ENCODE data around the gene USP40. TPM values are rescaled to one million over a fixed set of nuclear protein-coding genes. Genes with fewer than 3 reads are reported as not detected.

Gene USP40
- polyA plus RNA-seq, 3 donors = 4.0 to 13.5 (median 5.1) TPM

DNA sequence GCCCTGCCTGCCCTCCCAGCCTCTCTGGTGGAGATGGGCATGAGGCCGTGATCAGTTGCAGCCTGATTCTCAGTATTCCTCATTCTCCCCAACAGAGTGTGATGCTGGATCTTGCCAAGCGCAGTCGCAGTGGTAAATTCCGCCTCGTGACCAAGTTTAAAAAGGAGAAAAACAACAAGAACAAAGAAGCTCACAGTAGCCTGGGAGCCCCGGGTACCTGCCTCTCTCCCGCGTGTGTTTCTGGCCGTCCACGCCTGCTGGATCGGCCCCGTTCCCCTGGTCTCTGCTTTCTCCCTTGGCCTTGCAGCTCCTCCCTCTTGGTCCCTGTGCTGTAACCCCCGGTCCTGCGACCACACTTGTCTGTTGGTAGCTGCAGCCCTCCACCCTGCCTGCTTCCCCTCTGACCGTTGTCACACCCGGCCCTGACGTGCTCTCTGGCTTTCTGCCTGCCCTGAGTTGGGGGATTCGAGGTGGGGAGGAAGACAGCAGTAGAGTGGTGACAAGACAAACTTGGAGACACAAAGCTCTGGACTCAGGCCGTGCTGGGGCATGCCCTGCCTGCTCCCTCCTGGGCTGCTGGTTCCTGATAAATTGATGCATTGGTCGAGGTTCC is 99.5 kb downstream of the USP40 start:
- H3K4me2 ChIP-seq (replicated peaks; ENCODE audit: extremely low read depth, low read length, poor library complexity, severe bottlenecking) = no peak overlapping the region
- WGBS (ENCODE audit: insufficient coverage) = 97% methylated on average over 18 of the region's 20 CpGs
- TF ChIP-seq, protein P1, sequence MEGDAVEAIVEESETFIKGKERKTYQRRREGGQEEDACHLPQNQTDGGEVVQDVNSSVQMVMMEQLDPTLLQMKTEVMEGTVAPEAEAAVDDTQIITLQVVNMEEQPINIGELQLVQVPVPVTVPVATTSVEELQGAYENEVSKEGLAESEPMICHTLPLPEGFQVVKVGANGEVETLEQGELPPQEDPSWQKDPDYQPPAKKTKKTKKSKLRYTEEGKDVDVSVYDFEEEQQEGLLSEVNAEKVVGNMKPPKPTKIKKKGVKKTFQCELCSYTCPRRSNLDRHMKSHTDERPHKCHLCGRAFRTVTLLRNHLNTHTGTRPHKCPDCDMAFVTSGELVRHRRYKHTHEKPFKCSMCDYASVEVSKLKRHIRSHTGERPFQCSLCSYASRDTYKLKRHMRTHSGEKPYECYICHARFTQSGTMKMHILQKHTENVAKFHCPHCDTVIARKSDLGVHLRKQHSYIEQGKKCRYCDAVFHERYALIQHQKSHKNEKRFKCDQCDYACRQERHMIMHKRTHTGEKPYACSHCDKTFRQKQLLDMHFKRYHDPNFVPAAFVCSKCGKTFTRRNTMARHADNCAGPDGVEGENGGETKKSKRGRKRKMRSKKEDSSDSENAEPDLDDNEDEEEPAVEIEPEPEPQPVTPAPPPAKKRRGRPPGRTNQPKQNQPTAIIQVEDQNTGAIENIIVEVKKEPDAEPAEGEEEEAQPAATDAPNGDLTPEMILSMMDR (IDR thresholded peaks at IDR 0.05) = no peak
- H3K9me3 Mint-ChIP-seq = no peaks in the 10 kb centered on the region
- no peaks in the 10 kb centered on the region for H3K79me2 ChIP-seq (ENCODE audit: insufficient read depth, low read length)
- H4K20me1 ChIP-seq (ENCODE audit: insufficient read depth, low read length) = peaks cover 38% of the 10 kb centered on the region
- H3K9ac ChIP-seq (ENCODE audit: insufficient read depth, low read length, poor library complexity, severe bottlenecking) = no peak overlapping the region
- no peak overlapping the region for H3K27ac ChIP-seq (ENCODE audit: low read depth in 1 of 2, low read length in 2 of 2)
- peak overlapping the region in 5 of 7 donors; percentile 2 to 57 (median 46) for H3K27ac Mint-ChIP-seq
- H3K4me3 Mint-ChIP-seq = no peak overlapping the region
- no peaks in the 10 kb centered on the region for H3K9me3 ChIP-seq (replicated peaks in 1 of 2; ENCODE audit: control insufficient read depth in 1 of 2, insufficient read depth in 1 of 2, low read length in 2 of 2)
- DNase-seq = no peak
- no peak overlapping the region for H3K4me3 ChIP-seq (replicated peaks in 1 of 3; ENCODE audit: low read depth in 2 of 3, low read length in 3 of 3)
- H3K27me3 Mint-ChIP-seq (ENCODE audit: low read depth in 3 of 3) = peaks cover 0 to 1% (median 0%) of the 10 kb centered on the region in 3 donors
- no peak overlapping the region for H2AFZ ChIP-seq (ENCODE audit: insufficient read depth, low read depth, low read length, poor library complexity, severe bottlenecking)
- no peaks in the 10 kb centered on the region for H3K4me1 Mint-ChIP-seq
- H3K36me3 ChIP-seq (replicated peaks in 1 of 2; ENCODE audit: control insufficient read depth in 1 of 2, insufficient read depth in 2 of 2, low read length in 2 of 2) = peaks cover 91 to 99% of the 10 kb centered on the region in 2 donors
- intact Hi-C loops (cut with micrococcal nuclease) = no loop called here
- peaks cover 92 to 94% of the 10 kb centered on the region in 2 donors for H3K36me3 Mint-ChIP-seq
- no peaks in the 10 kb centered on the region for H3K4me1 ChIP-seq (ENCODE audit: control insufficient read depth in 1 of 2, insufficient read depth in 2 of 2, low read length in 2 of 2)
- no peaks in the 10 kb centered on the region for H3K27me3 ChIP-seq (ENCODE audit: control insufficient read depth in 2 of 2, insufficient read depth in 2 of 2, low read length in 2 of 2)

DNA sequence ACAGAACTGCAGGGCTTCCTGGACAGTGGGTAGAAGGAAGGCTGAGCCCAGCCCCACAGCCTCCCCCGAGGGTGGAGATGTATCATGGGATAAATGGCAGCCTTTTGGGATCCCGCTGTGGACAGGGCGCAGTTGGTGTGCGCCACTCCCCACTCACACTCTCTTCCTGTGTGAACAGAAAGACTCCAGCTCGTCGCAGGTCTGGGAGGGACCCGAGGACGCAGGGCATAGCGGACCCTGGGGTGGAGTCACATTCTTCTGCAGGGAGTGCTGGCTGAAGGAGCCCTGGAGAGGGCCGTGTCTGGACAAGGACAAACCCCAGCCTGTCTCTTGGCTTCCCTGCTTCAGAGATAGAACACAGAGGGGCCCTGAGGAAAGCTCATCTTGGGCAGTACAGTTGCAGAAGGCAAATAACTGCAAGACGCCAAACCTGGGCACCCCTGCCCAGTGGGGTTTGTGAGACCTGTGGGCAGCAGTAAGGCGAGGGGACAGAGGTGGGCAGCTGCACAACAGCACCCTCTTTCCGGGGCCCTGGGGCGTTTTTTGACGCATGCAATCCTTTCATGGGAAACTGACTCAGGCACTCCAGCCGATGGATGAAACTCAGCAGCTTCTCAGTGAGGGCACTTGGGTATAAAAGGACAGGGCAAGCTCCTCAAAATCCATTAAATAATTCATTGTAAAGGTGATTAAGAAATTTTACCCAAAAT is 101.9 kb downstream of the USP40 start:
- Histone ChIP-seq H3K9ac (ENCODE audit: insufficient read depth, low read length, poor library complexity, severe bottlenecking) (no peak overlapping the region), H3K27ac (ENCODE audit: low read depth in 1 of 2, low read length in 2 of 2) (no peak overlapping the region), H3K4me3 (replicated peaks in 1 of 3; ENCODE audit: low read depth in 2 of 3, low read length in 3 of 3) (no peak overlapping the region), H2AFZ (ENCODE audit: insufficient read depth, low read depth, low read length, poor library complexity, severe bottlenecking) (no peak overlapping the region), H3K9me3 (replicated peaks in 1 of 2; ENCODE audit: control insufficient read depth in 1 of 2, insufficient read depth in 1 of 2, low read length in 2 of 2) (no peaks in the 10 kb centered on the region), H3K79me2 (ENCODE audit: insufficient read depth, low read length) (no peaks in the 10 kb centered on the region), H3K4me1 (ENCODE audit: control insufficient read depth in 1 of 2, insufficient read depth in 2 of 2, low read length in 2 of 2) (no peaks in the 10 kb centered on the region), H3K27me3 (ENCODE audit: control insufficient read depth in 2 of 2, insufficient read depth in 2 of 2, low read length in 2 of 2) (no peaks in the 10 kb centered on the region), H3K4me2 (replicated peaks; ENCODE audit: extremely low read depth, low read length, poor library complexity, severe bottlenecking) (no peak overlapping the region), H3K36me3 (replicated peaks in 1 of 2; ENCODE audit: control insufficient read depth in 1 of 2, insufficient read depth in 2 of 2, low read length in 2 of 2) (peaks cover 95 to 99% of the 10 kb centered on the region in 2 donors), H4K20me1 (ENCODE audit: insufficient read depth, low read length) (peaks cover 27% of the 10 kb centered on the region)
- 97% methylated on average over 8 of the region's 16 CpGs for WGBS (ENCODE audit: insufficient coverage)
- no peak overlapping the region for H3K27ac Mint-ChIP-seq
- H3K4me1 Mint-ChIP-seq = no peaks in the 10 kb centered on the region
- DNase-seq = no peak
- intact Hi-C loops (cut with micrococcal nuclease) = no loop called here
- TF ChIP-seq, protein P1 (IDR thresholded peaks at IDR 0.05) = no peak
- no peak overlapping the region for H3K4me3 Mint-ChIP-seq
- H3K9me3 Mint-ChIP-seq = no peaks in the 10 kb centered on the region
- H3K36me3 Mint-ChIP-seq = peaks cover 90 to 94% of the 10 kb centered on the region in 2 donors
- H3K27me3 Mint-ChIP-seq (ENCODE audit: low read depth in 3 of 3) = peaks cover 0 to 1% (median 0%) of the 10 kb centered on the region in 3 donors
